RPMI8226 (cell line): ENCODE results near the gene PCDHB11.
"Not testable (repeated sequence)": the region's sequence is repeated elsewhere in the genome, so short reads cannot be mapped to it uniquely, and the experiment has no call there.

Experiments
- DNase-seq: peaks from one replicate; pipeline ENCODE4 v3.0.0-alpha.2; 2015

Gene PCDHB11

GRCh38 chr5:141246971-141247370 is 47.5 kb downstream of the PCDHB11 start:
- not testable (repeated sequence) for DNase-seq

- DNase-seq, result not testable (repeated sequence)
Observed at GRCh38 chr5:141247434-141247833, 48.0 kb downstream of the PCDHB11 start.

- DNase-seq, result no peak
Observed at GRCh38 chr5:141250576-141250975, 51.1 kb downstream of the PCDHB11 start.
